CD4-positive, alpha-beta T cell treated with Interleukin-15 for 4 hours (primary cell): ENCODE results near the gene RNF26.

Experiments used
- DNase-seq: peaks from one replicate; pipeline ENCODE4 v3.0.0-alpha.2; 2020; ENCODE audit warnings: low spot score

The RNF26 gene

GRCh38 chr11:119316016-119316728 lies 18.2 kb upstream of the RNF26 start:
- no peak for DNase-seq

GRCh38 chr11:119316729-119317591 lies 17.4 kb upstream of the RNF26 start, which contains the start of gene MCAM:
MCAM (minus strand) TSS chr11:119317130; CDS start chr11:119317101, 29 bp downstream.
- no peak for DNase-seq

GRCh38 chr11:119317592-119318239 lies 16.6 kb upstream of the RNF26 start:
- no peak for DNase-seq

- DNase-seq = peak; percentile 24
Measured at GRCh38 chr11:119318240-119319135, 15.8 kb upstream of the RNF26 start.

GRCh38 chr11:119319136-119319699 lies 15.1 kb upstream of the RNF26 start:
- DNase-seq = no peak

- no peak for DNase-seq
Measured at GRCh38 chr11:119319700-119320239, 14.6 kb upstream of the RNF26 start.

GRCh38 chr11:119320240-119320775 lies 14.0 kb upstream of the RNF26 start:
- DNase-seq = no peak

- peak; percentile 37 for DNase-seq
Measured at GRCh38 chr11:119320776-119321524, 13.4 kb upstream of the RNF26 start.

- no peak for DNase-seq
Measured at GRCh38 chr11:119322360-119322739, 12.0 kb upstream of the RNF26 start.

- no peak for DNase-seq
Measured at GRCh38 chr11:119322921-119323531, 11.3 kb upstream of the RNF26 start.

- DNase-seq = peak; percentile 79
Measured at GRCh38 chr11:119323532-119324033, 10.7 kb upstream of the RNF26 start.

- no peak for DNase-seq
Measured at GRCh38 chr11:119324189-119324588, 10.1 kb upstream of the RNF26 start.

GRCh38 chr11:119329320-119329719 lies 5.0 kb upstream of the RNF26 start:
- DNase-seq = no peak

- DNase-seq = no peak
Measured at GRCh38 chr11:119330237-119330636, 4.1 kb upstream of the RNF26 start.

GRCh38 chr11:119332111-119332765 lies 2.1 kb upstream of the RNF26 start:
- DNase-seq = no peak

GRCh38 chr11:119335091-119335654 lies 846 bp downstream of the RNF26 start:
- DNase-seq = no peak

- no peak for DNase-seq
Measured at GRCh38 chr11:119335655-119336543, 1.6 kb downstream of the RNF26 start.
